H9 (cell line): ENCODE data around the gene TNPO3. TPM values are rescaled to one million over a fixed set of nuclear protein-coding genes. Genes with fewer than 3 reads are reported as not detected.

Source experiments
- DNase-seq: peaks from one replicate; pipeline ENCODE4 v3.0.0-alpha.2; 2017
- H2AFZ ChIP-seq: one replicate; pipeline ENCODE4 v1.6.1; 2013; ENCODE audit warnings: mild to moderate bottlenecking, low read length, control low read depth, moderate library complexity
- H2AK5ac ChIP-seq: 2 replicates; pipeline ENCODE4 v1.6.1; 2013; ENCODE audit warnings: low read length, control low read depth, mixed read lengths; ENCODE audit not compliant: insufficient read length
- H2BK120ac ChIP-seq: one replicate; pipeline ENCODE4 v1.6.1; 2013; ENCODE audit warnings: low read depth, mild to moderate bottlenecking, low read length, control low read depth, inconsistent platforms; ENCODE audit not compliant: poor library complexity, severe bottlenecking
- H2BK12ac ChIP-seq: 2 replicates; pipeline ENCODE4 v1.6.1; 2013; ENCODE audit warnings: low read length, control low read depth, mixed read lengths, low read depth; ENCODE audit not compliant: insufficient read length
- H2BK15ac ChIP-seq: 2 replicates; pipeline ENCODE4 v1.6.1; 2013; ENCODE audit warnings: low read depth, low read length, control low read depth
- H2BK20ac ChIP-seq: one replicate; pipeline ENCODE4 v1.6.1; 2013; ENCODE audit warnings: low read depth, mild to moderate bottlenecking, low read length, control low read depth, inconsistent platforms; ENCODE audit not compliant: poor library complexity, severe bottlenecking
- H2BK5ac ChIP-seq: 2 replicates; pipeline ENCODE4 v1.6.1; 2013; ENCODE audit warnings: low read length, control low read depth, mixed read lengths; ENCODE audit not compliant: insufficient read length
- H3K14ac ChIP-seq: 2 replicates; pipeline ENCODE4 v1.6.1; 2013; ENCODE audit warnings: low read length, control low read depth; ENCODE audit not compliant: insufficient read depth
- H3K18ac ChIP-seq: 2 replicates; pipeline ENCODE4 v1.6.1; 2013; ENCODE audit warnings: low read depth, mild to moderate bottlenecking, mixed read lengths, low read length, control low read depth; ENCODE audit not compliant: insufficient read length
- H3K23ac ChIP-seq: 2 replicates; pipeline ENCODE4 v1.6.1; 2013; ENCODE audit warnings: low read length, control low read depth, mixed read lengths, low read depth; ENCODE audit not compliant: insufficient read length
- H3K23me2 ChIP-seq: 2 replicates; pipeline ENCODE4 v1.6.1; 2013; ENCODE audit warnings: low read depth, mild to moderate bottlenecking, mixed read lengths, low read length, control low read depth; ENCODE audit not compliant: insufficient read length, poor library complexity, severe bottlenecking
- H3K27ac ChIP-seq: 2 replicates; pipeline ENCODE4 v1.5.1; 2013; ENCODE audit warnings: low read length, control low read depth, mixed read lengths, low read depth; ENCODE audit not compliant: insufficient read length
- H3K27me3 ChIP-seq: 2 replicates; pipeline ENCODE4 v1.6.1; 2013; ENCODE audit warnings: low read length, control low read depth, inconsistent platforms; ENCODE audit not compliant: insufficient read depth
- H3K4ac ChIP-seq: 2 replicates; pipeline ENCODE4 v1.6.1; 2013; ENCODE audit warnings: low read depth, mild to moderate bottlenecking, control low read depth, inconsistent platforms, low read length, moderate library complexity
- H3K4me1 ChIP-seq: 2 replicates; pipeline ENCODE4 v1.6.1; 2013; ENCODE audit warnings: low read length, control low read depth, inconsistent platforms; ENCODE audit not compliant: insufficient read depth
- H3K4me2 ChIP-seq: 2 replicates; pipeline ENCODE4 v1.6.1; 2013; ENCODE audit warnings: low read length, control low read depth, mixed read lengths; ENCODE audit not compliant: insufficient read length, insufficient read depth
- H3K56ac ChIP-seq: 2 replicates; pipeline ENCODE4 v1.6.1; 2013; ENCODE audit warnings: low read depth, mild to moderate bottlenecking, mixed read lengths, low read length, control low read depth; ENCODE audit not compliant: insufficient read length
- H3K79me1 ChIP-seq: 2 replicates; pipeline ENCODE4 v1.6.1; 2013; ENCODE audit warnings: low read depth, mild to moderate bottlenecking, moderate library complexity, low read length, control low read depth, inconsistent platforms; ENCODE audit not compliant: insufficient read depth, poor library complexity, severe bottlenecking
- H3K79me2 ChIP-seq: 2 replicates; pipeline ENCODE4 v1.6.1; 2013; ENCODE audit warnings: low read length, control low read depth, inconsistent platforms; ENCODE audit not compliant: insufficient read depth
- H3K9ac ChIP-seq: 2 replicates; pipeline ENCODE4 v1.6.1; 2013; ENCODE audit warnings: low read length, control low read depth, mixed read lengths; ENCODE audit not compliant: insufficient read length; ENCODE audit errors: extremely low read depth
- H3K9me3 ChIP-seq: one replicate; pipeline ENCODE4 v1.6.1; 2013; ENCODE audit warnings: low read depth, low read length, inconsistent platforms; ENCODE audit not compliant: control insufficient read depth
- H3T11ph ChIP-seq: one replicate; pipeline ENCODE4 v1.6.1; 2013; ENCODE audit warnings: mild to moderate bottlenecking, low read length, control low read depth, inconsistent platforms
- H4K20me1 ChIP-seq: one replicate; pipeline ENCODE4 v1.6.1; 2013; ENCODE audit not compliant: control insufficient read depth, insufficient read length, insufficient read depth
- H4K5ac ChIP-seq: 2 replicates; pipeline ENCODE4 v1.6.1; 2013; ENCODE audit warnings: low read depth, mild to moderate bottlenecking, mixed read lengths, low read length, control low read depth; ENCODE audit not compliant: insufficient read length
- H4K8ac ChIP-seq: replicated peaks from 2 replicates; pipeline ENCODE4 v1.6.1; 2013; ENCODE audit warnings: low read length, control low read depth, mixed read lengths, low read depth; ENCODE audit not compliant: insufficient read length
- H4K91ac ChIP-seq: 2 replicates; pipeline ENCODE4 v1.6.1; 2013; ENCODE audit warnings: low read depth, mild to moderate bottlenecking, moderate library complexity, mixed read lengths, low read length, control low read depth; ENCODE audit not compliant: insufficient read length
- H3K27ac Mint-ChIP-seq, 3 experiments: 2 replicates in 2 of 3; 3 replicates in 1 of 3; pipeline ENCODE4 v1.8.0; 2020 to 2021; ENCODE audit warnings: mixed read lengths in 3 of 3, mild to moderate bottlenecking in 1 of 3, moderate library complexity in 1 of 3
- H3K27me3 Mint-ChIP-seq: 2 replicates; pipeline ENCODE4 v1.8.0; 2021; ENCODE audit warnings: low read depth, mild to moderate bottlenecking, moderate library complexity, mixed read lengths
- H3K36me3 Mint-ChIP-seq, 3 experiments: 2 replicates in 2 of 3; 3 replicates in 1 of 3; pipeline ENCODE4 v1.8.0; 2020 to 2021; ENCODE audit warnings: low read depth in 3 of 3, mixed read lengths in 3 of 3; ENCODE audit not compliant: insufficient read depth in 1 of 3
- H3K4me1 Mint-ChIP-seq, 2 experiments: 2 replicates each; pipeline ENCODE4 v1.8.0; 2020; ENCODE audit warnings: mixed read lengths in 2 of 2
- H3K4me3 Mint-ChIP-seq, 2 experiments: 2 replicates in 1 of 2; 3 replicates in 1 of 2; pipeline ENCODE4 v1.8.0; 2020 to 2021; ENCODE audit warnings: mild to moderate bottlenecking in 2 of 2, mixed read lengths in 2 of 2, moderate library complexity in 1 of 2
- H3K9me3 Mint-ChIP-seq, 2 experiments: 2 replicates in 1 of 2; 3 replicates in 1 of 2; pipeline ENCODE4 v1.8.0; 2020; ENCODE audit warnings: mild to moderate bottlenecking in 2 of 2, mixed read lengths in 2 of 2, moderate library complexity in 1 of 2
- CTCF ChIP-seq: fragments of 200-600 bp; sonication (generic); conservative IDR thresholded peaks from 3 replicates; pipeline ENCODE4 v1.8.0; 2021; ENCODE audit warnings: antibody characterized with exemption, mild to moderate bottlenecking
- WGBS: extraction: QIAGEN DNeasy Blood & Tissue Kit; methylation state at CpG from one replicate; pipeline ENCODE4 v1.1.7; 2013; ENCODE audit warnings: missing lambda C conversion rate, low lambda C conversion rate, mixed read lengths; ENCODE audit not compliant: insufficient read length; ENCODE audit errors: extremely low coverage; 5-methylcytosine and 5-hydroxymethylcytosine counted together
- total RNA-seq: library from RNA; stranded (reverse); gene quantifications from 2 replicates; pipeline ENCODE4 v1.2.1, GENCODE V29; 2021

The TNPO3 gene
- total RNA-seq, 1 experiment from 2014 or later, result 90.1 TPM

GRCh38 chr7:128916643-128916915 lies 138.3 kb downstream of the TNPO3 start:
- Mint-ChIP-seq H3K36me3 (no peaks in the 10 kb centered on the region), H3K4me1 (peaks cover 24 to 43% of the 10 kb centered on the region in 2 experiments), H3K27ac (no peak overlapping the region), H3K27me3 (peaks cover 18% of the 10 kb centered on the region), H3K4me3 (peak overlapping the region in 1 of 2 experiments; percentile 26; a peak in 1 of 5 replicates), H3K9me3 (no peaks in the 10 kb centered on the region; a peak in 1 of 5 replicates)
- no peaks in the 10 kb centered on the region for H3K79me1 ChIP-seq
- H4K5ac ChIP-seq, result no peak overlapping the region
- no peak for DNase-seq
- H3K23ac ChIP-seq, result no peak overlapping the region
- no peak overlapping the region for H2AK5ac ChIP-seq
- H4K20me1 ChIP-seq, result no peaks in the 10 kb centered on the region
- H2AFZ ChIP-seq, result no peak overlapping the region
- no peak overlapping the region for H3K27ac ChIP-seq
- H3K56ac ChIP-seq, result no peak overlapping the region
- H2BK120ac ChIP-seq, result no peak overlapping the region
- H4K91ac ChIP-seq, result no peak overlapping the region
- H4K8ac ChIP-seq, result no peak overlapping the region
- H2BK12ac ChIP-seq, result no peak overlapping the region
- H2BK20ac ChIP-seq, result no peak overlapping the region
- WGBS, result no CpG with 5 or more reads among the region's 7 CpGs
- H3K18ac ChIP-seq, result no peak overlapping the region
- no peaks in the 10 kb centered on the region for H3K79me2 ChIP-seq
- H3K9ac ChIP-seq, result no peak overlapping the region
- no peaks in the 10 kb centered on the region for H3K9me3 ChIP-seq
- H3K4me1 ChIP-seq, result peaks cover 3% of the 10 kb centered on the region; the same call in 1 of the 2 replicates
- H3K27me3 ChIP-seq, result peaks cover 10% of the 10 kb centered on the region; the same call in 1 of the 2 replicates
- no peak overlapping the region for H3K14ac ChIP-seq
- no peak for TF ChIP-seq CTCF
- H2BK15ac ChIP-seq, result no peak overlapping the region
- peak overlapping the region; percentile 68 for H3K4me2 ChIP-seq
- H3T11ph ChIP-seq, result no peak overlapping the region
- H3K23me2 ChIP-seq, result peaks cover 13% of the 10 kb centered on the region
- no peak overlapping the region for H3K4ac ChIP-seq
- no peak overlapping the region for H2BK5ac ChIP-seq
